Stomach (tissue), 4 donors: ENCODE measurements around the gene BHLHA9.

Source experiments
- POLR2A ChIP-seq, 4 donors: fragments of 450-650 bp; IDR thresholded peaks; one replicate each; pipeline ENCODE4 v1.6.1; 2016; ENCODE audit warnings: antibody characterized with exemption in 4 of 4, control low read depth in 2 of 4, mild to moderate bottlenecking in 1 of 4, moderate library complexity in 1 of 4
- POLR2AphosphoS5 ChIP-seq, 3 donors: sonication (generic); formaldehyde crosslinking; IDR thresholded peaks; one replicate each; pipeline ENCODE4 v1.6.1; 2016; ENCODE audit warnings: antibody characterized with exemption in 3 of 3
- TF ChIP-seq, protein P1 (sequence below), 7 experiments: fragments of 450-650 bp in 4 of 7; fragments of 200-600 bp in 3 of 7; sonication (generic) in 3 of 7; IDR thresholded peaks; one replicate each; pipeline ENCODE4 v1.5.1; 2016 to 2019; ENCODE audit warnings: antibody characterized with exemption in 7 of 7, control low read depth in 2 of 7, mild to moderate bottlenecking in 1 of 7

DNA sequence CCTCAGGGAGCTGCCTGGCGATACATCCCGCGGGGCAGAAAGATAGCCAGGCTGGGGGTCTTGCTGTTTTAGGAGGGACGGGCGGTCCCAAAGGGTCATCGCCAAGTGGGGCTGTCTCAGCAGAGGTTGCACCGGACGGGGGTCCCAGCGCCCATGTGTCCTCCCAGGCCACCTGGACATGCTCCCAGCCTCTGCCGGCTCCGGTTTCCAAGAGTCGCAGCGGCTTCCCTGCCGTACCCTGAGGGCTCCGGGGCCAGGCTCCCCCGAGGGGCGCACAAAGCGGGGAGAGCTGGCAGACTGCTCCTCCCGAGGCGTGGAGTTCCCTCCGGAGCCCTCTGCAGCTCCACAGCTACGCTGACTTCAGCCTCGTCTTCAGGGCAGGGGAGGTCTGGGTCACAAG lies 10.4 kb downstream of the BHLHA9 start:
- TF ChIP-seq POLR2AphosphoS5 (IDR thresholded peaks at IDR 0.05) (no peak), POLR2A (IDR thresholded peaks at IDR 0.05) (no peak)
- TF ChIP-seq, protein P1, sequence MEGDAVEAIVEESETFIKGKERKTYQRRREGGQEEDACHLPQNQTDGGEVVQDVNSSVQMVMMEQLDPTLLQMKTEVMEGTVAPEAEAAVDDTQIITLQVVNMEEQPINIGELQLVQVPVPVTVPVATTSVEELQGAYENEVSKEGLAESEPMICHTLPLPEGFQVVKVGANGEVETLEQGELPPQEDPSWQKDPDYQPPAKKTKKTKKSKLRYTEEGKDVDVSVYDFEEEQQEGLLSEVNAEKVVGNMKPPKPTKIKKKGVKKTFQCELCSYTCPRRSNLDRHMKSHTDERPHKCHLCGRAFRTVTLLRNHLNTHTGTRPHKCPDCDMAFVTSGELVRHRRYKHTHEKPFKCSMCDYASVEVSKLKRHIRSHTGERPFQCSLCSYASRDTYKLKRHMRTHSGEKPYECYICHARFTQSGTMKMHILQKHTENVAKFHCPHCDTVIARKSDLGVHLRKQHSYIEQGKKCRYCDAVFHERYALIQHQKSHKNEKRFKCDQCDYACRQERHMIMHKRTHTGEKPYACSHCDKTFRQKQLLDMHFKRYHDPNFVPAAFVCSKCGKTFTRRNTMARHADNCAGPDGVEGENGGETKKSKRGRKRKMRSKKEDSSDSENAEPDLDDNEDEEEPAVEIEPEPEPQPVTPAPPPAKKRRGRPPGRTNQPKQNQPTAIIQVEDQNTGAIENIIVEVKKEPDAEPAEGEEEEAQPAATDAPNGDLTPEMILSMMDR (IDR thresholded peaks at IDR 0.05): no peak
